ENCODE measurements around the gene GRIFIN. TPM values are rescaled to one million over a fixed set of nuclear protein-coding genes. Genes with fewer than 3 reads are reported as not detected.

The GRIFIN gene
- total RNA-seq, 6 experiments from 2014 or later, result not detected

DNA sequence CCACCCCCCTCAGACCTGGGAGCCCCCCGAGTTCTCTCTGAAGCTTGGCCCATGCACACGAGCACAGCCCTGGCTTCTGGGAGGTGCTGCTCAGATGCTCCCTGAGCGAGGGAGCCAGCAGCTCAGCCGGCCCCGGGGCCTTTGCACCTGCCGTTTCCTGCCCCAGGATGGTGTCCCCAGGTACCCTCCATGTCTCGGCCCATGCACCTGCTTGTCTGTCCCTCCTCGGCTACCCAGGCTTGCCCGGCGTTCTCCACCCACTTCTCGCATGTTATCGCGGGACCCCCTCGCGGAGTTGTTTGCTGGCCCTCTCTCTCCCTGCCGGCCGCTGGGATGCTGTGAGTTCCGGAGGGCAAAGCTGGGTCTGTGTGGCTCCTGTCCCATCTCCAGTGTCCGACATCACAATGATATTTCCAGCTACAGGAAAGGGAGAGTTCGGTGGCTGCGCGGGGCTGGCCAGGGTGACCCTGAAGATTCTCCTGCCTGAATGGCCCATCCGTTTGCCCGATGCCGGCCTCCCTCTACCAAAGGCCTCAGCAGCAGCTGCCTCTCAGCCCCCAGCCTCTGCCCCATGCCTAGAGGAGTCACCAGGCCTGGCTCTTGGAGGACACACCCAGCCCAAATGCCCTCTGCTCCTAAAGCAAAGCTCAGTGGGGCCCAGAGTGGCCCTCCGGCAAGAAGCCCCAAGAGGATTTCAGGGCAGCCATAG is 31.2 kb upstream of the GRIFIN start:
- Mint-ChIP-seq H3K4me3 (no peak overlapping the region), H3K9me3 (no peaks in the 10 kb centered on the region), H3K27ac (no peak overlapping the region; the same call in 1 of the 2 replicates), H3K27me3 (ENCODE audit: insufficient read depth) (no peaks in the 10 kb centered on the region), H3K36me3 (ENCODE audit: low read depth) (no peaks in the 10 kb centered on the region), H3K4me1 (ENCODE audit: low read depth) (peaks cover 11% of the 10 kb centered on the region)
- no peak for DNase-seq
- TF ChIP-seq, protein P1, sequence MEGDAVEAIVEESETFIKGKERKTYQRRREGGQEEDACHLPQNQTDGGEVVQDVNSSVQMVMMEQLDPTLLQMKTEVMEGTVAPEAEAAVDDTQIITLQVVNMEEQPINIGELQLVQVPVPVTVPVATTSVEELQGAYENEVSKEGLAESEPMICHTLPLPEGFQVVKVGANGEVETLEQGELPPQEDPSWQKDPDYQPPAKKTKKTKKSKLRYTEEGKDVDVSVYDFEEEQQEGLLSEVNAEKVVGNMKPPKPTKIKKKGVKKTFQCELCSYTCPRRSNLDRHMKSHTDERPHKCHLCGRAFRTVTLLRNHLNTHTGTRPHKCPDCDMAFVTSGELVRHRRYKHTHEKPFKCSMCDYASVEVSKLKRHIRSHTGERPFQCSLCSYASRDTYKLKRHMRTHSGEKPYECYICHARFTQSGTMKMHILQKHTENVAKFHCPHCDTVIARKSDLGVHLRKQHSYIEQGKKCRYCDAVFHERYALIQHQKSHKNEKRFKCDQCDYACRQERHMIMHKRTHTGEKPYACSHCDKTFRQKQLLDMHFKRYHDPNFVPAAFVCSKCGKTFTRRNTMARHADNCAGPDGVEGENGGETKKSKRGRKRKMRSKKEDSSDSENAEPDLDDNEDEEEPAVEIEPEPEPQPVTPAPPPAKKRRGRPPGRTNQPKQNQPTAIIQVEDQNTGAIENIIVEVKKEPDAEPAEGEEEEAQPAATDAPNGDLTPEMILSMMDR (IDR thresholded peaks at IDR 0.05), result no peak

DNA sequence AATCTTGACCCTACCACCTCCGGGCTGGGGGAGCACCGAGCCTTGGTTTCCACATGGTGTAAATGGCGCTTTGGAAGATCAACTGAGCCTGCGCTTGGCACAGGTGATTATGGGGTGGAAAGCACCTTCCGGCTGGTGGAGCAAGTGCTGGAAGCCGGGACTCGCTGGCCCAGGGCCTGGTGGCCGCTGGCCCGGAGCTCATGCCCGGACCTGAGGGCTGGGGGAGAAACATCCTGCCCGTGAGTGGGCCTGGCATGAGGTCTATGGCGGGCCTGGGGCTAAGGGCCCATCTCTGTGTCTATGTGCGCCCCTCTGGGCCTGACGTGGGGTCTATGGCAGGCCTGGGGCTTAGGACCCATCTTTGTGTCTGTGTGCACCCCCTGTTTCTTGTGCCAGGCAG is 29.2 kb upstream of the GRIFIN start:
- H3K4me3 Mint-ChIP-seq, result no peak overlapping the region
- H3K36me3 Mint-ChIP-seq (ENCODE audit: low read depth), result no peaks in the 10 kb centered on the region
- no peaks in the 10 kb centered on the region for H3K9me3 Mint-ChIP-seq
- DNase-seq, result no peak
- H3K27ac Mint-ChIP-seq, result no peak overlapping the region
- H3K4me1 Mint-ChIP-seq (ENCODE audit: low read depth), result peaks cover 11% of the 10 kb centered on the region
- TF ChIP-seq, protein P1 (IDR thresholded peaks at IDR 0.05), result no peak
- H3K27me3 Mint-ChIP-seq (ENCODE audit: insufficient read depth), result no peaks in the 10 kb centered on the region; the same call in 1 of the 2 replicates

- Mint-ChIP-seq H3K9me3 (no peaks in the 10 kb centered on the region), H3K4me1 (ENCODE audit: low read depth) (peaks cover 11% of the 10 kb centered on the region), H3K27me3 (ENCODE audit: insufficient read depth) (no peaks in the 10 kb centered on the region; the same call in 1 of the 2 replicates), H3K36me3 (ENCODE audit: low read depth) (no peaks in the 10 kb centered on the region), H3K4me3 (no peak overlapping the region), H3K27ac (no peak overlapping the region)
- TF ChIP-seq, protein P1 (IDR thresholded peaks at IDR 0.05), result no peak
- no peak for DNase-seq
Observed at GRCh38 chr7:2504889-2505375, 28.7 kb upstream of the GRIFIN start.

GRCh38 chr7:2504128-2504888 is 28.1 kb upstream of the GRIFIN start:
- Mint-ChIP-seq H3K27ac (no peak overlapping the region), H3K4me3 (no peak overlapping the region), H3K9me3 (no peaks in the 10 kb centered on the region), H3K4me1 (ENCODE audit: low read depth) (peaks cover 11% of the 10 kb centered on the region), H3K27me3 (ENCODE audit: insufficient read depth) (peaks cover under 1% of the 10 kb centered on the region; the same call in 1 of the 2 replicates), H3K36me3 (ENCODE audit: low read depth) (no peaks in the 10 kb centered on the region)
- no peak for DNase-seq
- TF ChIP-seq, protein P1 (IDR thresholded peaks at IDR 0.05), result no peak

- H3K36me3 Mint-ChIP-seq (ENCODE audit: low read depth), result no peaks in the 10 kb centered on the region
- no peak overlapping the region for H3K27ac Mint-ChIP-seq
- peaks cover 2% of the 10 kb centered on the region for H3K4me1 Mint-ChIP-seq (ENCODE audit: low read depth)
- no peak for DNase-seq
- H3K9me3 Mint-ChIP-seq, result no peaks in the 10 kb centered on the region
- H3K27me3 Mint-ChIP-seq (ENCODE audit: insufficient read depth), result peaks cover 4% of the 10 kb centered on the region; the same call in 1 of the 2 replicates
- H3K4me3 Mint-ChIP-seq, result no peak overlapping the region
- TF ChIP-seq, protein P1 (IDR thresholded peaks at IDR 0.05), result no peak
Observed at GRCh38 chr7:2503056-2503941, 27.1 kb upstream of the GRIFIN start.
